Testis (tissue), 3 donors: ENCODE measurements around the gene TATDN2. TPM values are rescaled to one million over a fixed set of nuclear protein-coding genes. Genes with fewer than 3 reads are reported as not detected.

Experiments
- DNase-seq: peaks from one replicate; pipeline ENCODE4 v3.0.0-alpha.2; 2019
- H3K27ac ChIP-seq, 2 donors: fragments of 200-600 bp; sonication (generic); one replicate each; pipeline ENCODE4 v1.5.1; 2019
- H3K27me3 ChIP-seq: fragments of 200-600 bp; sonication (generic); one replicate; pipeline ENCODE4 v1.5.1; 2019
- H3K36me3 ChIP-seq: fragments of 200-600 bp; sonication (generic); one replicate; pipeline ENCODE4 v1.5.1; 2017; ENCODE audit warnings: low read depth; ENCODE audit errors: missing control alignments
- H3K4me1 ChIP-seq: fragments of 200-600 bp; sonication (generic); one replicate; pipeline ENCODE4 v1.5.1; 2019
- H3K4me3 ChIP-seq, 2 donors: fragments of 200-600 bp; sonication (generic); one replicate each; pipeline ENCODE4 v1.5.1; 2017 to 2019
- H3K9me3 ChIP-seq: fragments of 200-600 bp; sonication (generic); one replicate; pipeline ENCODE4 v1.5.1; 2017
- POLR2A ChIP-seq: fragments of 450-650 bp; IDR thresholded peaks from one replicate; pipeline ENCODE4 v1.6.1; 2017; ENCODE audit warnings: antibody characterized with exemption, mild to moderate bottlenecking, moderate library complexity
- WGBS, 2 donors: methylation state at CpG; one replicate each; pipeline ENCODE4 v1.1.5; 2018; 5-methylcytosine and 5-hydroxymethylcytosine counted together
- intact Hi-C: fragments of 100-400 bp; cut with DNase I; formaldehyde crosslinking; loops from one replicate; pipeline ENCODE4 v1.15.1; 2023; ENCODE audit warnings: low total_unique reads
- polyA plus RNA-seq: library from polyadenylated mRNA; stranded (reverse); fragments of 350-450 nt; fragmentation: Illumina TruSeq; extraction: RNeasy Lipid Tissue Mini Kit (QIAGEN cat#74804); gene quantifications from one replicate; pipeline ENCODE4 v1.2.3, GENCODE V29; 2014; ENCODE audit warnings: low read depth, low replicate concordance; ENCODE audit not compliant: insufficient read depth
- total RNA-seq, 2 donors: library from RNA; depleted of rRNA; stranded (reverse); fragments of >200 nt; gene quantifications; one replicate each; pipeline ENCODE4 v1.2.3, GENCODE V29; 2016
- TF ChIP-seq, protein P1 (sequence below), 3 experiments: fragments of 450-650 bp in 2 of 3; fragments of 200-600 bp in 1 of 3; sonication (generic) in 1 of 3; IDR thresholded peaks; one replicate each; pipeline ENCODE4 v1.5.1; 2016 to 2019; ENCODE audit warnings: antibody characterized with exemption in 3 of 3, mild to moderate bottlenecking in 2 of 3, moderate library complexity in 1 of 3

The TATDN2 gene
- total and polyA plus RNA-seq, 3 donors from 2014 or later = 19.8 to 24.3 (median 21.3) TPM

GRCh38 chr3:10310578-10310977 is 62.3 kb downstream of the TATDN2 start:
- no peak for TF ChIP-seq POLR2A
- TF ChIP-seq, protein P1, sequence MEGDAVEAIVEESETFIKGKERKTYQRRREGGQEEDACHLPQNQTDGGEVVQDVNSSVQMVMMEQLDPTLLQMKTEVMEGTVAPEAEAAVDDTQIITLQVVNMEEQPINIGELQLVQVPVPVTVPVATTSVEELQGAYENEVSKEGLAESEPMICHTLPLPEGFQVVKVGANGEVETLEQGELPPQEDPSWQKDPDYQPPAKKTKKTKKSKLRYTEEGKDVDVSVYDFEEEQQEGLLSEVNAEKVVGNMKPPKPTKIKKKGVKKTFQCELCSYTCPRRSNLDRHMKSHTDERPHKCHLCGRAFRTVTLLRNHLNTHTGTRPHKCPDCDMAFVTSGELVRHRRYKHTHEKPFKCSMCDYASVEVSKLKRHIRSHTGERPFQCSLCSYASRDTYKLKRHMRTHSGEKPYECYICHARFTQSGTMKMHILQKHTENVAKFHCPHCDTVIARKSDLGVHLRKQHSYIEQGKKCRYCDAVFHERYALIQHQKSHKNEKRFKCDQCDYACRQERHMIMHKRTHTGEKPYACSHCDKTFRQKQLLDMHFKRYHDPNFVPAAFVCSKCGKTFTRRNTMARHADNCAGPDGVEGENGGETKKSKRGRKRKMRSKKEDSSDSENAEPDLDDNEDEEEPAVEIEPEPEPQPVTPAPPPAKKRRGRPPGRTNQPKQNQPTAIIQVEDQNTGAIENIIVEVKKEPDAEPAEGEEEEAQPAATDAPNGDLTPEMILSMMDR (IDR thresholded peaks at IDR 0.05) = no peak

DNA sequence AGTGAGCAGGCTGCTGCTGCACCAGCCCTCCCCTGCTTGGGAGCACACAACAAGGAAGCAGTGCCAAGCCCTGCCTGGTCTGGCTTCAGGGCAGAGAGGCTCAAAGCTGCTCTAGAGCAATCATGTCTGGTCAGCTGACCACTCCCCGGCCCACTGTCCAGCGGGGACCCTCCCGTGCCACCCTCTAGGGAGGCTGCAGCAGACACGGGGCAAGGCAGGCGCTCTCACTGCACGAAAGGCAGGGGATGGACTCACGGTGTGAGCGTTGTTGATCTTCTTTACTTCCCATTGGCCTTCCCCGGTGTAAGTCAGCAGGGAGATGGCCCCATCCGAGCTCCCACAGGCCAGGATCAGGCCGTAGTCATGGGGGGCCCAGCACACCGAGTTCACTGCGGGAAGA is 63.5 kb downstream of the TATDN2 start:
- intact Hi-C loops = no loop called here
- TF ChIP-seq POLR2A = no peak
- TF ChIP-seq, protein P1 (IDR thresholded peaks at IDR 0.05) = no peak
- DNase-seq = no peak
- WGBS, 2 donors = 83 to 91% methylated on average over 4 to 13 of the region's 13 CpGs
- Histone ChIP-seq H3K27me3 (no peaks in the 10 kb centered on the region), H3K4me3 (no peak overlapping the region), H3K4me1 (no peaks in the 10 kb centered on the region), H3K27ac (no peak overlapping the region), H3K36me3 (peaks cover 4% of the 10 kb centered on the region), H3K9me3 (no peaks in the 10 kb centered on the region)

More at GRCh38 chr3:10310578-10310977, 62.3 kb downstream of the TATDN2 start:
- H3K27me3 ChIP-seq = no peaks in the 10 kb centered on the region
- no peak overlapping the region for H3K27ac ChIP-seq
- no peak overlapping the region for H3K4me3 ChIP-seq
- intact Hi-C loops = no loop called here
- no peaks in the 10 kb centered on the region for H3K9me3 ChIP-seq
- H3K4me1 ChIP-seq = no peaks in the 10 kb centered on the region
- 92% methylated on average over 2 of the region's 2 CpGs for WGBS, 2 donors
- H3K36me3 ChIP-seq = peaks cover 2% of the 10 kb centered on the region
- no peak for DNase-seq

GRCh38 chr3:10312391-10312790 is 64.1 kb downstream of the TATDN2 start:
- intact Hi-C loops = no loop called here
- H3K27ac ChIP-seq = no peak overlapping the region
- DNase-seq = no peak
- peaks cover 4% of the 10 kb centered on the region for H3K36me3 ChIP-seq
- H3K4me3 ChIP-seq = no peak overlapping the region
- 90 to 91% methylated on average over 3 to 10 of the region's 10 CpGs for WGBS, 2 donors
- no peaks in the 10 kb centered on the region for H3K27me3 ChIP-seq
- TF ChIP-seq, protein P1 (IDR thresholded peaks at IDR 0.05) = no peak
- TF ChIP-seq POLR2A = no peak
- no peaks in the 10 kb centered on the region for H3K9me3 ChIP-seq
- no peaks in the 10 kb centered on the region for H3K4me1 ChIP-seq

GRCh38 chr3:10312861-10313260 is 64.6 kb downstream of the TATDN2 start:
- no peak for DNase-seq
- TF ChIP-seq, protein P1 (IDR thresholded peaks at IDR 0.05) = no peak
- TF ChIP-seq POLR2A = no peak
- 75 to 97% methylated on average over 3 of the region's 3 CpGs for WGBS, 2 donors
- intact Hi-C loops = no loop called here
- peaks cover 4% of the 10 kb centered on the region for H3K36me3 ChIP-seq
- H3K9me3 ChIP-seq = no peaks in the 10 kb centered on the region
- H3K4me3 ChIP-seq = no peak overlapping the region
- H3K27me3 ChIP-seq = no peaks in the 10 kb centered on the region
- H3K27ac ChIP-seq = no peak overlapping the region
- H3K4me1 ChIP-seq = no peaks in the 10 kb centered on the region

DNA sequence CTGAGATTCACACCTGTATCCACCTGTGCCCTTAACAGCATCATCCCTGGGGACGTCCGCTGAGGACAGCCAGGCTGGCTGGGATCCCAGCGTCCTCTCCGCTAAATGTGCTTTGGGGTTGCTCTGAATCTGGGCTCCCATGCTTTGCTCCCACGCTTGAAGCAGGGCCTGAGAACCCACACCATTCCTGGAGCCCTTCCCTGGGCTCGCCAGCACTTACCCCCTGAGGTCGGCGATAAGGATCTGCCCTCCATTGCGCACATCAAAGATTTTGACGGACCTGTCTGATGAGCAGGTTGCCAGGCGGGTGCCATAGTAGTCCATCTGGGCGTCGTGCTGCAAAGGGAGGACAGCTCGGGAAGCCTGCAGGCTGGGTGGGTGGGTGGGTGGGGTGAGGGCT is 66.8 kb downstream of the TATDN2 start:
- TF ChIP-seq POLR2A = no peak
- TF ChIP-seq, protein P1 (IDR thresholded peaks at IDR 0.05) = no peak
- Histone ChIP-seq H3K27me3 (no peaks in the 10 kb centered on the region), H3K36me3 (peaks cover 4% of the 10 kb centered on the region), H3K9me3 (no peaks in the 10 kb centered on the region), H3K4me1 (peaks cover 8% of the 10 kb centered on the region), H3K4me3 (no peak overlapping the region), H3K27ac (no peak overlapping the region)
- no peak for DNase-seq
- intact Hi-C loops = no loop called here
- 90 to 92% methylated on average over 4 to 14 of the region's 14 CpGs for WGBS, 2 donors
